ENCODE data around the gene PDE4D. TPM values are rescaled to one million over a fixed set of nuclear protein-coding genes. Genes with fewer than 3 reads are reported as not detected.

PDE4D gene
- total and polyA plus RNA-seq, 2 of the 4 experiments (the other 2 are of a cell fraction) = 1.4 to 7.9 TPM

- Histone ChIP-seq H2AK9ac (replicated peaks; ENCODE audit: low read depth, low read length, poor library complexity) (no peak overlapping the region), H3K27me3 (ENCODE audit: control insufficient read depth, insufficient read depth, low read length) (no peaks in the 10 kb centered on the region), H4K5ac (ENCODE audit: low read depth, low read length) (no peak overlapping the region), H3K9me1 (ENCODE audit: insufficient read depth, low read length) (no peaks in the 10 kb centered on the region), H3K36me3 (ENCODE audit: control insufficient read depth, insufficient read depth, low read length) (no peaks in the 10 kb centered on the region), H3K23ac (ENCODE audit: low read depth, low read length) (no peak overlapping the region), H2BK15ac (ENCODE audit: low read depth, low read length) (no peak overlapping the region), H3K56ac (ENCODE audit: extremely low read depth, insufficient read depth, low read length) (no peak overlapping the region), H3K27ac (ENCODE audit: insufficient read depth, low read length) (no peak overlapping the region), H2BK120ac (ENCODE audit: low read depth, low read length) (no peak overlapping the region), H2AK5ac (ENCODE audit: low read depth, low read length) (no peak overlapping the region), H3K4me1 (ENCODE audit: control insufficient read depth, insufficient read depth, low read length) (no peaks in the 10 kb centered on the region), H4K8ac (ENCODE audit: low read depth in 2 of 2, low read length in 2 of 2) (no peak overlapping the region), H3K4ac (ENCODE audit: low read depth, low read length) (no peak overlapping the region), H3K9me3 (ENCODE audit: control insufficient read depth, insufficient read depth, low read length) (no peaks in the 10 kb centered on the region), H4K91ac (ENCODE audit: insufficient read depth, low read depth, low read length) (no peak overlapping the region), H2AFZ (replicated peaks; ENCODE audit: low read length, poor library complexity) (no peak overlapping the region), H3K9ac (ENCODE audit: low read depth, low read length) (no peak overlapping the region), H3K4me2 (ENCODE audit: low read depth, low read length) (no peak overlapping the region), H3K18ac (ENCODE audit: low read depth, low read length) (no peak overlapping the region), H2BK20ac (ENCODE audit: low read depth, low read length) (no peak overlapping the region), H2BK5ac (ENCODE audit: low read depth, low read length, poor library complexity, severe bottlenecking) (no peak overlapping the region), H3K79me1 (ENCODE audit: low read depth in 1 of 2, low read length in 2 of 2) (no peaks in the 10 kb centered on the region), H4K20me1 (ENCODE audit: insufficient read depth, low read length) (no peaks in the 10 kb centered on the region), H3K4me3 (ENCODE audit: insufficient read depth, low read depth, low read length) (no peak overlapping the region), H3K14ac (replicated peaks; ENCODE audit: low read depth, low read length) (no peak overlapping the region)
- dilution Hi-C loops (cut with HindIII; ENCODE audit: low sequenced_read_pairs, unreplicated experiment) = no loop called here
- ChIA-PET CTCF (no interaction called here), POLR2A (ENCODE audit: unreplicated experiment) (no interaction called here)
- DNase-seq (no peak), ATAC-seq (ENCODE audit: low read depth) (no peak)
- intact Hi-C loops (cut with micrococcal nuclease) = loop anchor here (5.0 kb wide), 1 partner anchor 49 kb away; no protein-coding TSS in a partner anchor
- in situ Hi-C loops (cut with MboI; ENCODE audit: low sequenced_read_pairs) = no loop called here
- TF ChIP-seq RAD21 (IDR thresholded peaks at IDR 0.05; ENCODE audit: low read length) = no peak
- no peak for TF ChIP-seq MAZ (IDR thresholded peaks at IDR 0.05; ENCODE audit: borderline replicate concordance, low read depth, low read length)
- no peak for TF ChIP-seq CHD1 (IDR thresholded peaks at IDR 0.05; ENCODE audit: low read depth, low read length)
- peak; percentile 90 for TF ChIP-seq MAFK (IDR thresholded peaks at IDR 0.05; ENCODE audit: low read depth, low read length)
- TF ChIP-seq RCOR1 (IDR thresholded peaks at IDR 0.05; ENCODE audit: insufficient replicate concordance, low read length) = no peak
- no TSS peak for BruUV-seq (replicated peaks)
These were observed 359.8 kb downstream of the PDE4D start for GRCh38 chr5:59533730-59534108.

All from IMR-90 (cell line).